ENCODE measurements around the gene NBPF3. TPM values are rescaled to one million over a fixed set of nuclear protein-coding genes. Genes with fewer than 3 reads are reported as not detected.
"Not testable (repeated sequence)": the region's sequence is repeated elsewhere in the genome, so short reads cannot be mapped to it uniquely, and the experiment has no call there.

The NBPF3 gene
- total RNA-seq (10 to 100 TPM; 10.0 to 11.2 TPM), polyA plus RNA-seq (ENCODE audit: insufficient read length in 2 of 2) (10 to 100 TPM in 1 of 2 donors, 1 to 10 TPM in 1; 9.7 to 16.1 TPM)
- long read RNA-seq, donor 1, full-length matches to known transcripts: 1 of 1 reads
- long read RNA-seq, donor 1, partial matches to known transcripts: 0 of 1 reads
- long read RNA-seq, donor 1, other reads (novel, unspliced or antisense): 0 of 1 reads
- long read RNA-seq, donor 2, partial matches to known transcripts: 0 of 1 reads
- long read RNA-seq, donor 2, other reads (novel, unspliced or antisense): 0 of 1 reads
- long read RNA-seq, donor 3: 0 reads
- long read RNA-seq, donor 4, full-length matches to known transcripts: 1 of 12 reads
- long read RNA-seq, donor 4, partial matches to known transcripts: 0 of 12 reads
- long read RNA-seq, donor 4, other reads (novel, unspliced or antisense): 11 of 12 reads

- H3K27ac ChIP-seq (ENCODE audit: low read depth, low read length): peak within 1 kb of the TSS; percentile 35
- H3K4me3 ChIP-seq (ENCODE audit: low read depth, low read length): peak within 1 kb of the TSS; percentile 59
- peak; percentile 70 to 98 (median 84) for DNase-seq (ENCODE audit: low read depth in 4 of 6, low spot score in 6 of 6)
- H3K36me3 ChIP-seq (ENCODE audit: control insufficient read depth, insufficient read depth, low read length): no peaks in the 10 kb centered on the region
- no peaks in the 10 kb centered on the region for H3K9me3 ChIP-seq (ENCODE audit: control insufficient read depth, insufficient read depth, low read length)
- 1% methylated on average over 73 of the region's 87 CpGs for WGBS (ENCODE audit: insufficient coverage)
- H3K27me3 ChIP-seq (ENCODE audit: control insufficient read depth, insufficient read depth, low read length): peaks cover 4% of the 10 kb centered on the region
- H3K4me1 ChIP-seq (ENCODE audit: control insufficient read depth, insufficient read depth, low read length): peaks cover 19% of the 10 kb centered on the region
These were observed at the start of gene NBPF3 for GRCh38 chr1:21439721-21440629. Gene NBPF3, plus strand, starts transcription at chr1:21440137. Its CDS starts 4,950 bp downstream, at chr1:21445087.

DNA sequence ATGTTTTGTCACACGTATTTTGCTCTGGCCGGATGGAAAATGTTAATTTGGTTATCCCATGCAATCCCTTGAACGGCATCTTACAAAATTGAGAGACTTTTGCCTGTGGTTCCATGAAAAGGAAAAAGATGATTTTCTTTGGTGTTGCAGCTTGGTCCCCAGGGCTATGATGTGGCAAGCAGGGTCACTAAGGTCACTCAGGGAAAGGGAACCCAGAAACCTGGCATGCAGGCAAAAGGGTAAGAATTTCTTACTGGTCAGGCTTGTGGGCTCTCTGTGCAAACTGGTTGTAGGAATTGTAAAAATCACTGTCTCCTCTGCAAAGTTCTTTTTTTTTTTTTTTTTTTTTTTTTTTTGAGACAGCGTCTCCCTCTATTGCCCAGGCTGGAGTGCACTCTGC, 48.4 kb upstream of the NBPF3 start:
- WGBS (ENCODE audit: insufficient coverage): 91% methylated on average over 3 of the region's 4 CpGs

GRCh38 chr1:21392587-21393263, 47.2 kb upstream of the NBPF3 start:
- Histone ChIP-seq H3K4me3 (ENCODE audit: low read depth, low read length) (no peak overlapping the region), H3K9me3 (ENCODE audit: control insufficient read depth, insufficient read depth, low read length) (no peaks in the 10 kb centered on the region), H3K27ac (ENCODE audit: low read depth, low read length) (no peak overlapping the region), H3K27me3 (ENCODE audit: control insufficient read depth, insufficient read depth, low read length) (no peaks in the 10 kb centered on the region), H3K36me3 (ENCODE audit: control insufficient read depth, insufficient read depth, low read length) (no peaks in the 10 kb centered on the region), H3K4me1 (ENCODE audit: control insufficient read depth, insufficient read depth, low read length) (peaks cover 2% of the 10 kb centered on the region)
- DNase-seq (ENCODE audit: low read depth in 4 of 6, low spot score in 6 of 6): no peak
- 79% methylated on average over 3 of the region's 15 CpGs for WGBS (ENCODE audit: insufficient coverage)

More for the DNA sequence above, 48.4 kb upstream of the NBPF3 start:
- Histone ChIP-seq H3K4me3 (ENCODE audit: low read depth, low read length) (no peak overlapping the region), H3K27me3 (ENCODE audit: control insufficient read depth, insufficient read depth, low read length) (no peaks in the 10 kb centered on the region), H3K9me3 (ENCODE audit: control insufficient read depth, insufficient read depth, low read length) (no peaks in the 10 kb centered on the region), H3K4me1 (ENCODE audit: control insufficient read depth, insufficient read depth, low read length) (no peaks in the 10 kb centered on the region), H3K27ac (ENCODE audit: low read depth, low read length) (no peak overlapping the region), H3K36me3 (ENCODE audit: control insufficient read depth, insufficient read depth, low read length) (no peaks in the 10 kb centered on the region)
- DNase-seq (ENCODE audit: low read depth in 4 of 6, low spot score in 6 of 6): no peak

- H3K4me3 ChIP-seq (ENCODE audit: low read depth, low read length): no peak overlapping the region
- DNase-seq (ENCODE audit: low read depth in 4 of 6, low spot score in 6 of 6): no peak
- no peaks in the 10 kb centered on the region for H3K27me3 ChIP-seq (ENCODE audit: control insufficient read depth, insufficient read depth, low read length)
- peaks cover 7% of the 10 kb centered on the region for H3K4me1 ChIP-seq (ENCODE audit: control insufficient read depth, insufficient read depth, low read length)
- H3K27ac ChIP-seq (ENCODE audit: low read depth, low read length): no peak overlapping the region
- H3K36me3 ChIP-seq (ENCODE audit: control insufficient read depth, insufficient read depth, low read length): no peaks in the 10 kb centered on the region
- no peaks in the 10 kb centered on the region for H3K9me3 ChIP-seq (ENCODE audit: control insufficient read depth, insufficient read depth, low read length)
- no CpG with 5 or more reads among the region's 4 CpGs for WGBS (ENCODE audit: insufficient coverage)
These were observed 43.4 kb upstream of the NBPF3 start for GRCh38 chr1:21396516-21396915.

DNA sequence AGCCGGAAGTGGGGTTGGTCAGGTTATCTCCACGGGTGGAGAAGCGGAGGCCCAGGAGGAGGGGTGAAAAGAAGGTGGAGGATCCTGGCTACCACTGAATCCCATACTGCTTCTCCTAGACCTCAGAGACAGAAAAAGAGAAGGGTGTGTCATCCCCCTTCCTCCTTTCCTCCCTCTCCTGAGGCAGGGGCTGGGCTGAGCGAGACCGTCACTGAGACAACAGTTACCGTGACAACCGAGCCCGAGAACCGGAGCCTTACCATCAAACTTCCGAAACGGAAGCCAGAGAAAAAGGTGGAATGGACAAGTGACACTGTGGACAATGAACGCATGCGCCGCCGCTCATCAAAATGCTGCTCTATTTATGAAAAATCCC, 42.1 kb upstream of the NBPF3 start:
- Histone ChIP-seq H3K4me3 (ENCODE audit: low read depth, low read length) (no peak overlapping the region), H3K36me3 (ENCODE audit: control insufficient read depth, insufficient read depth, low read length) (no peaks in the 10 kb centered on the region), H3K9me3 (ENCODE audit: control insufficient read depth, insufficient read depth, low read length) (no peaks in the 10 kb centered on the region), H3K4me1 (ENCODE audit: control insufficient read depth, insufficient read depth, low read length) (peaks cover 7% of the 10 kb centered on the region), H3K27me3 (ENCODE audit: control insufficient read depth, insufficient read depth, low read length) (no peaks in the 10 kb centered on the region), H3K27ac (ENCODE audit: low read depth, low read length) (no peak overlapping the region)
- peak in 4 of 6 donors; percentile 26 to 89 (median 50) for DNase-seq (ENCODE audit: low read depth in 4 of 6, low spot score in 6 of 6)
- WGBS (ENCODE audit: insufficient coverage): 5% methylated on average over 12 of the region's 15 CpGs

DNA sequence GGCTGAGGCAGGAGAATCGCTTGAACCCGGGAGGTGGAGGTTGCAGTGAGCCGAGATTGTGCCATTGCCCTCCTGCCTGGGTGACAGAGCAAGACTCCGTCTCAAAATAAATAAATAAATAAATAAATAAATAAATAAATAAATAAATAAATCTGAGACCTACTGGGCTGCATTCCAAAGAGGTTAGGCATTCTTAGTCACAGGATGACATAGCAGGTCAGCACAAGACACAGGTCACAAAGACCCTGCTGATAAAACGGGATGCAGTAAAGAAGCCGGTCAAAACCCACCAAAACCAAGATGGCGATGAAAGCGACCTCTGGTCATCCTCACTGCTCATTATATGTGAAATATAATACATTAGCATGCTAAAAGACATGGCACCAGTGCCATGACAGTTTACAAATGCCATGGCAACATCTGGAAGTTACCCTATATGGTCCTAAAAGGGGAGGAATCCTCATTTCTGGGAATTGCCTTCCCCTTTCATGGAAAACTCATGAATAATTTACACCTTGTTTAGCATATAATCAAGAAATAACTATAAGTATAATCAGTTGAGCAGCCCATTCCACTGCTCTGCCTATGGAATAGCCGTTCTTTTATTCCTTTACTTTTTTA, 38.1 kb upstream of the NBPF3 start:
- not testable (repeated sequence) for H3K36me3 ChIP-seq (ENCODE audit: control insufficient read depth, insufficient read depth, low read length); H3K9me3 ChIP-seq (ENCODE audit: control insufficient read depth, insufficient read depth, low read length); H3K27me3 ChIP-seq (ENCODE audit: control insufficient read depth, insufficient read depth, low read length); H3K27ac ChIP-seq (ENCODE audit: low read depth, low read length); DNase-seq (ENCODE audit: low read depth in 4 of 6, low spot score in 6 of 6); H3K4me1 ChIP-seq (ENCODE audit: control insufficient read depth, insufficient read depth, low read length); H3K4me3 ChIP-seq (ENCODE audit: low read depth, low read length)
- WGBS (ENCODE audit: insufficient coverage): no CpG with 5 or more reads among the region's 9 CpGs

GRCh38 chr1:21406659-21407058, 33.3 kb upstream of the NBPF3 start:
- Histone ChIP-seq H3K27me3 (ENCODE audit: control insufficient read depth, insufficient read depth, low read length) (no peaks in the 10 kb centered on the region), H3K9me3 (ENCODE audit: control insufficient read depth, insufficient read depth, low read length) (no peaks in the 10 kb centered on the region), H3K4me1 (ENCODE audit: control insufficient read depth, insufficient read depth, low read length) (no peaks in the 10 kb centered on the region), H3K4me3 (ENCODE audit: low read depth, low read length) (no peak overlapping the region), H3K27ac (ENCODE audit: low read depth, low read length) (no peak overlapping the region), H3K36me3 (ENCODE audit: control insufficient read depth, insufficient read depth, low read length) (no peaks in the 10 kb centered on the region)
- WGBS (ENCODE audit: insufficient coverage): no CpG with 5 or more reads among the region's 2 CpGs
- DNase-seq (ENCODE audit: low read depth in 4 of 6, low spot score in 6 of 6): no peak

- not testable (repeated sequence) for H3K9me3 ChIP-seq (ENCODE audit: control insufficient read depth, insufficient read depth, low read length); DNase-seq (ENCODE audit: low read depth in 4 of 6, low spot score in 6 of 6); H3K4me1 ChIP-seq (ENCODE audit: control insufficient read depth, insufficient read depth, low read length); H3K27ac ChIP-seq (ENCODE audit: low read depth, low read length); H3K36me3 ChIP-seq (ENCODE audit: control insufficient read depth, insufficient read depth, low read length); H3K4me3 ChIP-seq (ENCODE audit: low read depth, low read length); H3K27me3 ChIP-seq (ENCODE audit: control insufficient read depth, insufficient read depth, low read length)
- no CpG with 5 or more reads among the region's 3 CpGs for WGBS (ENCODE audit: insufficient coverage)
These were observed 30.0 kb upstream of the NBPF3 start for GRCh38 chr1:21409897-21410296.

GRCh38 chr1:21414015-21414414, 25.9 kb upstream of the NBPF3 start:
- 90% methylated on average over 5 of the region's 5 CpGs for WGBS (ENCODE audit: insufficient coverage)

More at GRCh38 chr1:21414015-21414414, 25.9 kb upstream of the NBPF3 start:
- H3K4me1 ChIP-seq (ENCODE audit: control insufficient read depth, insufficient read depth, low read length): no peaks in the 10 kb centered on the region
- no peak overlapping the region for H3K4me3 ChIP-seq (ENCODE audit: low read depth, low read length)
- no peaks in the 10 kb centered on the region for H3K9me3 ChIP-seq (ENCODE audit: control insufficient read depth, insufficient read depth, low read length)
- no peaks in the 10 kb centered on the region for H3K27me3 ChIP-seq (ENCODE audit: control insufficient read depth, insufficient read depth, low read length)
- no peaks in the 10 kb centered on the region for H3K36me3 ChIP-seq (ENCODE audit: control insufficient read depth, insufficient read depth, low read length)
- no peak overlapping the region for H3K27ac ChIP-seq (ENCODE audit: low read depth, low read length)
- DNase-seq (ENCODE audit: low read depth in 4 of 6, low spot score in 6 of 6): no peak

All from spinal cord (tissue), 10 donors.